Posterior vena cava (tissue), 2 donors: ENCODE measurements around the gene STEAP1B. TPM values are rescaled to one million over a fixed set of nuclear protein-coding genes. Genes with fewer than 3 reads are reported as not detected.
"Not testable (repeated sequence)": the region's sequence is repeated elsewhere in the genome, so short reads cannot be mapped to it uniquely, and the experiment has no call there.

Experiments
- DNase-seq: peaks from one replicate; pipeline ENCODE4 v3.0.0-alpha.2; 2020; ENCODE audit warnings: low spot score
- intact Hi-C, 2 donors: fragments of 100-400 bp; cut with DNase I; formaldehyde crosslinking; loops; one replicate each; pipeline versions ENCODE4 v1.14.1 to v1.14.2; 2022 to 2023
- total RNA-seq, 2 donors: library from RNA; stranded (reverse); fragmentation: NEBNext Ultra II Directional; extraction: Animal tissue kit (Norgen Biotek cat#: 25700); gene quantifications; one replicate each; pipeline ENCODE4 v1.2.1, GENCODE V29; 2021
- donor health status: DM: yes; HTN: yes; CAD: no.
- donor health status: DM: yes; HTN: yes; CAD: no.

Gene STEAP1B
- total RNA-seq, 2 donors from 2014 or later, result 2.5 to 2.8 TPM

- intact Hi-C loops, result no loop called here
These were observed 30.4 kb downstream of the STEAP1B start for GRCh38 chr7:22469371-22470143.

DNA sequence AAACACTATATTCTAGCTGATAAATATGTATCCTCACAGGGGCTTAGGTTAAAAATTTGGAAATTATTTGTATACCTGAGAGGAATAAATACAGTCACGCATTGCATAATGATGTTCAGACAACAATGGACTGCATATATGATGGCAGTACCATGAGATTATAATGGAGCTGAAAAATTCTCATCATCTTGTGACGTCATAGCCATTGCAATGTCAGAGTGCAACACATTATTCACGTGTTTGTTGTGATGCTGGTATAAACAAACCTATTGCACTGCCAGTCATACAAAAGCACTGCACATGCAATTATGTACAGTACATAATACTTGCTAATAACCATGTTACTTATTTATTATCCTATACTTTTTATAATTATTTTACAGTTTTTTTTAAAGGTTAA lies 31.4 kb downstream of the STEAP1B start:
- DNase-seq, result no peak
- intact Hi-C loops, result no loop called here

More at GRCh38 chr7:22469371-22470143, 30.4 kb downstream of the STEAP1B start:
- DNase-seq, result no peak

DNA sequence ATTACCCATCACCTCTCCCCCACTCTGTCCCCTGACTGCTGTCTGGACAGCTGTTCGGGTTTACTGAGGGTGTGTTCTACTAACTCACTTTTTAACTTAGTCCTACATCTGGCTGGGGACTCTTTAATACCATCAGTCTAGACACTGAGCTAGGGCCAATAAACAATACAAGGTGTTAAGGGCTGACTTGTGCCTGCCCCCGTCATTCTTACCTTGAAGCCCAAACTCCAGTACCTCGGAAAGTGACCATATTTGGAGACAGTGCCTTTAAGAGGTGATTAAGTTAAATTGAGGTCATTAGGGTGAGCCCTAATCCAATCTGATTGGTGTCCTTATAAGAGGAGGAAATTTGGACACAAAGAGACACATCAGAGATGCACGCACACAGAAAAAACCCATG lies 35.7 kb downstream of the STEAP1B start:
- DNase-seq, result no peak
- intact Hi-C loops, result no loop called here

GRCh38 chr7:22460363-22460988 lies 39.5 kb downstream of the STEAP1B start:
- intact Hi-C loops, result no loop called here
- no peak for DNase-seq

DNA sequence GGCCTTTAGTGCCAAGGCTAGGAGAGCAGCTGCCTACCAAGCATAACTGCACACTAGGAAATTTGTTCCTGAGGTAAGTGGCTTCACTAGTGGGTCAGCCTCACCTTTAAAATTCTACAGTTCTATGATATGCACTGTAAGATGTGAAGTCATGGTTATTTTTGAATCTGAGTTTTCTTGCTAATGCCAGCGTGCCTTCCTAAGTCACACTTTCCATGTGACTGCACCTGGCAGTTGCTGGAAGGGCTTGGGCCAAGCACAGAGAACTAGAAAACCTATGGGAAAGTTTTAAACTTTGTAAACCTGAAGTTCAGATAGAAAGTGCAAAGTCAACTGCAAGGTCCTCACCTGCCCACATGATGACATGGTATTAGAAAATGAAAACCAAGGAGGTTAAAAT lies 42.5 kb downstream of the STEAP1B start:
- no peak for DNase-seq
- intact Hi-C loops, result no loop called here

DNA sequence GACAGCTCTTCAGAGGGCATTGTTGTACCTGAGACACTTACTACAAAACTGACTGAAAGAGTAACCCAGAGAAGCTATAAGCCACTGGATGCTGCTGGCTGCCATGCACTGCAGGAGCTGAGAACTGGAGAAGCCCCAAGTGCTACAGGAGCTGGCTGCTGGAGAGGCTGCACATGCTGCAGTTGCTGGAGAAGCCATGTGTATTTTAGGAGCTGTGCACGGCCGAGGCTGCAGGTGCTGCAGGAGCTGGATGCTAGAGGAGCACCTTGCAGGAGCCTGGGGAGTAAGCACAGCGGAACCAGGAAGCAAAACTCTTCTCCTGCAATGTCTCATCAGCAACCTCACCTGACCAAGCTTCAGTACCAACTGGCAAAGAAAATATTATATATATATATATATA lies 45.5 kb downstream of the STEAP1B start:
- DNase-seq, result no peak
- intact Hi-C loops, result no loop called here

GRCh38 chr7:22452960-22453558 lies 46.9 kb downstream of the STEAP1B start:
- intact Hi-C loops, result no loop called here
- DNase-seq, result no peak

GRCh38 chr7:22452142-22452959 lies 47.6 kb downstream of the STEAP1B start:
- intact Hi-C loops, result no loop called here
- DNase-seq, result no peak

- DNase-seq, intact Hi-C loops: not testable (repeated sequence)
These were observed 50.0 kb downstream of the STEAP1B start for GRCh38 chr7:22450013-22450412.

DNA sequence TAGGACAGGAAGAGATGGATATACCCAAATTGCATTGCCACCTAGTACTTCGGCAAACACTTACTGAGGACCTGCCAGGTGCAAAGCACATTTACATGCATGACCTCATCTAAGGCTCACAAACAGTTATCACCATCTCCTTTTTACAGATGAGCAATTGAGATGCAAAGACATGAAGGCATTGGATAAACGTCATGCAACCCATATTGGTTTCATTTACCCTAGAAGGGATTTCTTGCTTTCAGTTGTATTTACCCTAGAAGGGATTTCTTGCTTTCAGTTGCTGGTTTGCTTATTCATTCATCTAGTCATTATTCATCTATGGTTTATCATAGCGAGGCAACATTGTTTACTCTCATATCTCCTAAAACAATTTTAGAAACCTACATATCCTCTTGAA lies 52.2 kb downstream of the STEAP1B start:
- intact Hi-C loops, result loop anchor here in 1 of 2 donors (10.0 kb wide), 1 partner anchor 93 kb away; the partner anchor contains the start of gene RAPGEF5
- DNase-seq, result no peak

GRCh38 chr7:22447008-22447407 lies 53.0 kb downstream of the STEAP1B start:
- intact Hi-C loops, result loop anchor here in 1 of 2 donors (10.0 kb wide), 1 partner anchor 92 kb away; the partner anchor contains the start of gene RAPGEF5
- no peak for DNase-seq

GRCh38 chr7:22445853-22446252 lies 54.1 kb downstream of the STEAP1B start:
- DNase-seq, result no peak

GRCh38 chr7:22445140-22445743 lies 54.7 kb downstream of the STEAP1B start:
- peak; percentile 89 for DNase-seq
- intact Hi-C loops, result loop anchor here in 1 of 2 donors (10.0 kb wide), 1 partner anchor 90 kb away; the partner anchor contains the start of gene RAPGEF5

More at GRCh38 chr7:22445853-22446252, 54.1 kb downstream of the STEAP1B start:
- intact Hi-C loops, result loop anchor here in 1 of 2 donors (10.0 kb wide), 1 partner anchor 91 kb away; the partner anchor contains the start of gene RAPGEF5

- intact Hi-C loops, result loop anchor here in 1 of 2 donors (10.0 kb wide), 1 partner anchor 90 kb away; the partner anchor contains the start of gene RAPGEF5
- no peak for DNase-seq
These were observed 55.6 kb downstream of the STEAP1B start for GRCh38 chr7:22444181-22444971.

DNA sequence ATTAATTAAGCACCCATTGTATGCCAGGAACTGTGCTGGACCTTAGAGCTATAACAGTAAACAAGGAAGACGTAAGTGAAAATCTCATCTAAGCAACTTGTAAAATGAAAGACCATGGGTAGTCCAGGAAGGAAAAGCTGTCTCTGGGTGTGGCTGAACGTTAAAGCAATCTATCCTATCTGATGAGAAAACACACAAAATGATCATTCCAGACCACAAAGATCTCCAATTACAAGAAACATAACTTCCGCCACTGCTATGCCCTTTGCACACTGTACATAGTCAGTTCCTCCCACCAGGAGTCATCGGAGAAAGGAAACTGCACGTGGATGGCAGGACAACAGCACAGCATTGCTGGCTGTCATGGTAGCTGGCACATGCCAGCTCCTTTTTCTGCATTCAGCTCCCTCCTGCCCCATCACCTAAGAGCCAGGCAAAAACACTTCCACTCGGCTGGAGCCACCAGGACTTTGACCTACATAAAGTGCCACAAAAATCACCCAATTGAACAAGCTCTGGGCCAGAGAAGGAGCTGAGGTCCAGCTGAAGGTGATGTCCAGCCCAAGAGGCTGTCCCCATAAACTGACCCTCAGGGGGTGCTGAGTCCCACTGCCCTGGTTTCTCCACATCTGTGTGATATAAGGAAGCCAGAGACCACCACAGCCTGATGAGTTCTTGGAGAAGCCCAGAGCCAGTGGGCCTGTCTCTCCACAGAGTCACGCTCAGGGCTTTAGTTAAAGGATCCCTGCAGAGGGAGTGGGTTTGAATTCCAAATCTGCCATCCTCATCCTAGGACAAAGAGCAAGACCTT lies 56.4 kb downstream of the STEAP1B start:
- intact Hi-C loops, result loop anchor here in 1 of 2 donors (10.0 kb wide), 1 partner anchor 89 kb away; the partner anchor contains the start of gene RAPGEF5
- DNase-seq, result no peak

DNA sequence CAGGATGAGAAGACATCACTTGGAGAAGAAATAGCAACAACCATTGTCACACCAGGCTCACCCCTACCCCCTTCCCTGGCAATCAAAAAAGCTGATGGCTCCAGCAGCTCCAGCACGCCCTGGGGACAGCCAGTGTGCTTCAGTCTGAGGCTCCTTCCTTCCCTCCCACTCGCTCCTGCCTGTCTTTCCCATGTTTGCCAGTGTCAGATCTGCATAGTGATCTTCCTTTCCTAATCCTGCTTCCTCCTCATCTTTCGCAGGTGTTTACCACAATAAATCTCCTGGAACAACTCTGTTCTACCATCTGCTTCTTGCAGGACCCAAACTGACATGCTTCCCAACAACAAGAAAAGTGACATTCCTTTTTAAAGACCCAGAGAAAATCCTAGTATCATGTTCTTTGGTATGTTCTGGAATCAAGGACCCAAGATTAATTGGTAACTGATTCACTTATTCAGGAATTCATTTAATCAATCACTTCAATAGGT lies 57.1 kb downstream of the STEAP1B start:
- intact Hi-C loops, result loop anchor here in 1 of 2 donors (10.0 kb wide), 1 partner anchor 88 kb away; the partner anchor contains the start of gene RAPGEF5
- no peak for DNase-seq
